Measurements from ENCODE around the gene MAP4K3.
"Not testable (repeated sequence)": the region's sequence is repeated elsewhere in the genome, so short reads cannot be mapped to it uniquely, and the experiment has no call there.

The MAP4K3 gene

DNA sequence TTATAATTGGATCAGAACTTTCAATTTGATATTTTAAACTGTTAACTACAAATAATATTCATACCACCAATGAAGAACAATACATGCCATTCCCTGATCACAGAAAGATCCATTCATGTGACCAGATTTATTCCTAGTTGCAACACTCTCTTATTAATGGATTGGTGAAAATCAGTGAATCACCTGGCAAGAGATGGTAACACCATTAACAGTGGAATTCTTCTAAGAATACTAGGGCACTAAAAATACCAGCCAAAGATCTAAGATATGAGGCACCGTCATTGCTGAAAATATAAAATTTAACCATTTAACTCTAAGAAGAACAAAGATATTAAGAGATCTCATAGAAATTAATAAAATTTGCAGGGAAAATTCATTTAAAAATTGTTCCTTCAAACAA lies 58.1 kb downstream of the MAP4K3 start:
- DNase-seq (ENCODE audit: extremely low read depth in 1 of 2, low read depth in 1 of 2), result no peak

DNA sequence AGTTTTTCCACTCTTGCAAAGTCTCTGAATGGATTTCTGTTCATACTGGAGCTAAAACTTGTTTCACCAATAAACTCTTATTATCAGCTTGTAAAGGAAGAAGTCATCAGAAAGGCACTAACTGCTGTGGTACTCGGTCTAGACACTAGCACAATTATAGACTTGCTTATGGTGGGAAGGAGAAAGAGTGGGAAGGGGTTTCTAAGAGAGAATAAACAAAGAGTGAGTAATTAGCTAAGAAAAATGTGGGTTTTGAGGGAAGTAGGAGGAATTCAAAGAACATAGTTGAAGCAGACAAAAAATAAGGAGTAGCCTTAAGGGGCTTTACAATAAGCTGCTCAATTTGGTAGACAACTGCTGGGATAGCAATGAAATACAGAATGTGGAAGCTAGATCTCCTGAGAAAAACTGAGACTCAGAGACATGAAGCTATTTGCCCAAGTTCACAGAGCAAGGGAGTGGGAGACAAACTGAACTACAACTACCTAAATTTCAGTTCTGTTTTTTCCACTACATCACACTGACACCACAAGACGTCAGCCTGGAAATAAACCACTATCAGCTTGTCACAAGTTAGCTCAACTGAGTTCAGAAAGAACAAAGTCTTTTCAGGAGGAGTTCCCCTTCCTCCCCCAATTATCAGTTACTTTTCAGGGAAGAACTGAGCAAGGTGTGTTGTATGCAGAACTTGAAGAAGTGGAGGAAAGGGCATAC lies 59.7 kb downstream of the MAP4K3 start:
- no peak for DNase-seq (ENCODE audit: extremely low read depth in 1 of 2, low read depth in 1 of 2)

DNA sequence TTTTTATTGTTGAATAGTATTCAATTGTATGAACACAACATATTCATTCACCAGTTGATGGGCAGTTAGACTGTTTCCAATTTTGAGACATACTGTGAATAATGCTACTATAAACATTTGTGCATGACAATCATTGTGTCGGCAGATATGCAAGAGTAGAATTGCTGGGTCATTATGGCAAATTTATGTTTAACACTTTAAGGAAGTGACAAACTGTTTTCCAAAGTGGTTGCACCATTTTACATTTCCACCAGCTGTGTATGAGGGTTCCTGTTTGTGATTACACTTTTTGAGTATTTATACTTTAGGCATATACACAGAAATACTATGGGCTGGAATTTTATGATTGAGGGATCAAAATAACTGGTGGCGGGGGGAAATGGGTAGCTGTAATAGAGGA lies 61.2 kb downstream of the MAP4K3 start:
- no peak for DNase-seq (ENCODE audit: extremely low read depth in 1 of 2, low read depth in 1 of 2)

DNA sequence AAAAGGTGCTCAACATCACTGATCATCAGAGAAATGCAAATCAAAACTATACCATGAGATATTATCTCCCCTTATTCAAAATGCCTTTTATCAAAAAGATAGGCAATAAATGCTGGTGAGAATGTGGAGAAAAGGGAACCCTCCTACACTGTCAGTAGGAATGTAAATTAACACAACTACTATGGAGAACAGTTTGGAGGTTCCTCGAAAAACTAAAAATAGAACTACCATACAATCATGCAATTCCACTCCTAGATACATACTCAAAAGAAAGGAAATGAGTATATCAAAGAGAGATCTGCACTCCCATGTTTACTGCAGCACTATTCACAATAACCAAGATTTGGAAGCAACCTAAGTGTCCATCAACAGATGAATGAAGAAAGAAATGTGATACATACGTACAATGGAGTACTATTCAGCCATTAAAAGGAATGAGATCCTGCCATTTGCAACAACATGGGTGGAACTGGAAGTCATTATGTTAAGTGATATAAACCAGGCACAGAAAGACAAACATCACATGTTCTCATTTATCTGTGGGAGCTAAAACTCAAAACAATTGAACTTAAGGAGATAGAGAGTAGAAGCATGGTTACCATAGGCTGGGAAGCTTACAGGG lies 63.8 kb downstream of the MAP4K3 start:
- no peak for DNase-seq (ENCODE audit: extremely low read depth in 1 of 2, low read depth in 1 of 2)

DNA sequence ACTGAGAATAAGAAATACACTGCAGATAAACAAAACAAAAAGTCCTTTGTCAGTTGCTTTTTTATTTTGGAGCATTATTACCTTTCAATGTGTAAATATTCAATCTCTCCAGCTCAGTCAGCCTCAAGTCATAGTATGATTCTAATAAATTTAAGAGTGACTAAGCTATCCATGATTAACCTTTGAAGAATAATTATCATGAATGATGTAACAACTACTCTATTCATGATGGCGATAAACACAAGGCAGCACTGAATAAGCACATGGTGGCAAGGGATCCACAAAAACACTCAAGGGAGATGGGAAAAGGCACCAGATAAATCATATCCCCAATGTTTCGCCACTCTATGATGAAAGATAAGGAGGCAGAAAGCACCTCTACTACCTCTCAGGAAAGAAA lies 67.0 kb downstream of the MAP4K3 start:
- no peak for DNase-seq (ENCODE audit: extremely low read depth in 1 of 2, low read depth in 1 of 2)

DNA sequence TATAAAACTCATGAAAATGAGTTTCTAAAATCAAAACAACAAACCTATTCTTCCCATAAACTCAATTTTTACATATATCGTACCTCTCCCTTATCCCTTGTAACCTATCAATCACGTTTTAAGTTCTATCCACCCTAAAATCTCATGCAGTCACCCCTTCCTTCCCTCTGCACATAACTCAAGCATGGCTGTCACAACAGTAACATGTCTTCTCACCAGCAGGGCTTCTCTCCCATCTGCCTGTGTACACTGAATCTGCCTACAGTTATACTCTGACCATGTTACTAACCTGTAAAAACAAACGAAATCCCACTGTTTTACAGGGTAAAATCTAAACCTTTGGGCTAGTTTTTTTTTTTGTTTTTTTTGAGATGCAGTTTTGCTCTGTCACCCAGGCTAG lies 68.2 kb downstream of the MAP4K3 start:
- DNase-seq (ENCODE audit: extremely low read depth in 1 of 2, low read depth in 1 of 2), result no peak

DNA sequence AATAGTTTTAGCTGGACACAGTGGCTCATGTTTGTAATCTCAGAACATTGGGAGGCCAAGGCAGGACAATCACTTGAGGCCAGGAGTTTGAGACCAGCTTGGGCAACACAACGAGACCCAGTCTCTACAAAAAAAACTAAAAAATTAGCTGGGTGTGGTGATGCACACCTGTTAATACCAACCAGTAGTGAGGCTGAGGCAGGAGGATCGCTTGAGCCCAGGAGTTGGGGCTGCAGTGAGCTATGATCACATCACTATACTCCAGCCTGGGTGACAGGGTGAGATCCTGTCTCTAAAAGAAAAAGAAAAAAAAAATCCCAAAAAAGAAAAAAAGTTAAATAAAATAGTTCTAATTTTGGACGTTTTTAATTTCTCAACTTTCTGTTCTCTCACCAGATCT lies 68.7 kb downstream of the MAP4K3 start:
- DNase-seq (ENCODE audit: extremely low read depth in 1 of 2, low read depth in 1 of 2), result no peak

DNA sequence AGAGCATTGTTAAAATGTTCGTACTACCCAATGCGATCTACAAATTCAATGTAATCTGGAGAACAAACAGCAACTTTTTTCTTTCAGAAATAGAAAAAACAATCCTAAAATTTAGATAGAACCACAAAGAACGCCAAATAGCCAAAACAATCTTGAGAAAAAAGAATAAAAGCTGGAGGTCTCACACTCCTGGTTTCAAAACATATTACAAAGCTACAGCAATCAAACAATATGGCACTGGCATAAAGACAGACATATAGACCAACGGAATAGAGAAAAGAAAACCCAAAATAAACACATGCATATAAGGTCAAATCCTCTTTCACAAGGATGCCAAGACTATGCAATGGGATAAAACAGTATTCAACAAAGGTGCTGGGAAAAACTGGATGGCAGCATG lies 74.5 kb downstream of the MAP4K3 start:
- DNase-seq (ENCODE audit: extremely low read depth in 1 of 2, low read depth in 1 of 2), result no peak

DNA sequence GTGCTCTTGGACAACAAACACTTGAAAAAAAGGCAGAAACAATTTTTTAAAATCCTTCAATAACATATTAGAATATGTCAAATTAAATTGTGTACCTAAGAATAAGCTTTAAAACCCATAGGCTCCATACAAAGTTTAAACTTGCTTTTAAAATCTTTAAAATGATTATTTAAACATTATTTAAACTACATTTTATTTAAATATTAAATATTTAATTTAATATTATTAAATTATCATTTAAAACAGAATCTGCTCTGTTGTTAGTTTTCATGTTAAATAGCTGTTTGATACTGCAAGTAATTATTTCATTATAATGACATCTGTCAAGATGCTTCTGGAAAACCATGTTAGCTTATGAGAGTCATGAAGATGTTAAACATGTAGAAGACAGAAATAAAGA lies 75.6 kb downstream of the MAP4K3 start:
- no peak for DNase-seq (ENCODE audit: extremely low read depth in 1 of 2, low read depth in 1 of 2)

DNA sequence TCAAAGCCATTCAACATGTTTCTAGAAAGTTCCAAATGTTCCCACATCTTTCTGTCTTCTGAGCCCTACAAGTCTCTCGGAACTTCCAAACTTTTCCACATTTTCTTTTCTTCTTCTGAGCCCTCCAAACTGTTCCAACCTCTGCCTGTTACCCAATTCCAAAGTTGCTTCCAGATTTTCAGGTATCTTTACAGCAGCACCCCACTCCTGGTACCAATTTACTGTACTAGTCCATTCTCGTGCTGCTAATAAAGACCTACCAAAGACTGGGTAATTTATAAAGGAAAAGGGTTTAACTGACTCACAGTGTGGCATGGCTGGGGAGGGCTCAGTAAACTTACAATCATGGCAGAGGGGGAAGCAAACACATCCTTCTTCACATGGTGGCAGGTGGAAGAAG lies 76.7 kb downstream of the MAP4K3 start:
- not testable (repeated sequence) for DNase-seq (ENCODE audit: extremely low read depth in 1 of 2, low read depth in 1 of 2)

DNA sequence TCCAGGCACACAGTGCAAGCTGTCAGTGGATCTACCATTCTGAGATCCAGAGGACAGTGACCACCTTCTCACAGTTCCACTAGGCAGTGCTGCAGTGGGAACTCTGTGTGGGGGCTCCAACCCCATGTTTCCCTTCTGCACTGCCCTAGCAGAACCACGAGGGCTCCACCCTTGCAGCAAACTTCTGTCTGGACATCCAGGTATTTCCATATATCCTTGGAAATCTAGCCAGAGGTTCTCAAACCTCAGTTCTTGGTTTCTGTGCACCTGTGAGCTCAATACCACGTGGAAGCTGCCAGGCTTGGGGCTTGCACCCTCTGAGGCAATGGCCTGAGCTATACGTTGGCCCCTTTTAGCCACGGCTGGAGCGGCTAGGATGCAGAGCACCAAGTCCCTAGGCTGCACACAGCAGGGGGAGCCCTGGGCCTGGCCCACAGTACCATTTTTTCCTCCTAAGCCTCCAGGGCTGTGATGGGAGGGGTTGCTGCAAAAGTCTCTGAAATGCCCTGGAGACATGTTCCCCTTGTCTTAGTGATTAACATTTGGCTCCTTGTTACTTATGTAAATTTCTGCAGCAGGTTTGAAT lies 77.5 kb downstream of the MAP4K3 start:
- no peak for DNase-seq (ENCODE audit: extremely low read depth in 1 of 2, low read depth in 1 of 2)

DNA sequence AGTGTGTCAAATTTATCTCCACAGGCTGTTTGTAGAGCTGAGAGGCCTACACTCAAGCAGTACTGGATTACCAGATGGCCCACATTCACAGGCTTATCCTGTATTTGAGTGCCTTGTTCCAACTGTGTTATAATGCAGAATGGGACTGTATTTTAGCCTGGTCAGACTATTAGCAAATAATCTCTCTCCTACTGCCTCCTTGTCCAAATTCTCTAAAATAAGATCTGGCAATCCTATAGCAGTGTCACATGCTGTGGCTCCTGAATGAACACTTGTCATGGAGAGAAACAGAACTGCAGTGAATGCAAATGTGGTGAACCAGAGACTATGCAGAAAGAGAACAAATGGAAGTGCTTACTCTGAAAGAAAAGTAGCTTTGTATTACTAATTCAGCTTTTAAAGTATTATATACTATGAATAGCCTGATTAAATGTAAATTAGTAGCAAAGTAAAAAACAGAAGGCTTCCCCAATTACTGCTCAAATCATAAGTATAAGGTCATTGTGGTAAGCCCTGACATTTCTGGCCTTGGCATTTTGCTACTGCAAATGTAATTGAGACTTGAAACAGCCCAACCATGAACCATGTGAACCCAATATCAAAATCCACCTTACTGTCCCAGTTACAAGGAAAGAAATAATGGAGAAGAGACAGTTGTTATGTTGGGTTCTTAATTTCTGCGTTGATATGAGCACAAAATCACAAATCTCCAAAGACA lies 80.0 kb downstream of the MAP4K3 start:
- no peak for DNase-seq (ENCODE audit: extremely low read depth in 1 of 2, low read depth in 1 of 2)

DNA sequence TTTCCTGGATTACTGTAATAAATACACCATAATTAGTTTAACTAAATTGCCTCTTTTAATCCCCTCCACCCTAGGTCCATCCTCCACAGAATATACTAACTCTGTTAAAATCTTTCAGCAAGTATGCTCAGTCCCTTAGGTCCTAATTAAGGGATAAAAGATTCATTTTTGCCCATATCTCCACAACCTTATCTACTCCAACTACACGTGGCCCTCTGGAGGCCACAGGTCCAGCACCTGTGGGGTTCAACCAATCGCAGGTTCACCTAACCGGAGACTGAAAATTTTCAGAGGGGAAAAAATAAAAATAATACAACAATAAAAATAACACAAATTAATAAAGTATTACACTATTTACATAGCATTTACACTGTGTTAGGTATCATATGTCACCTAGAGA lies 86.4 kb downstream of the MAP4K3 start:
- DNase-seq (ENCODE audit: extremely low read depth in 1 of 2, low read depth in 1 of 2), result no peak

DNA sequence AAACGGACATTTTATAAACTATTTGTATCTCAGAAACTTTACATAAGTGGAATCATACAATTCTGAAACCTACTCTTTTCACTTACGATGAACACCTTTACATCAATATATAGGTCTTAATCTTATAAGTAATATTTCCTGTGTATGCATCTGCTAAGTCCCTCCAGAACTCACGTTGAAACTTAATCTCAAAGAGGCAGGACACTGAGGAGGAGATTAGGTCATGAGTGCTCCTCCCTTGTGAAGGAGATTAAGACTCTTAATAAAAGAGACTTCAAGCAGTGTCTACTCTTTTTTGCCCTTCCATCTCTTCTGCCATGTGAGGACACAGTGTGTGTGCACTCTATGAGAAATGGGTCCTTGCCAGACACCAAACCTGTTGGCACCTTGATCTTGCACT lies 98.6 kb downstream of the MAP4K3 start:
- no peak for DNase-seq (ENCODE audit: extremely low read depth in 1 of 2, low read depth in 1 of 2)

DNA sequence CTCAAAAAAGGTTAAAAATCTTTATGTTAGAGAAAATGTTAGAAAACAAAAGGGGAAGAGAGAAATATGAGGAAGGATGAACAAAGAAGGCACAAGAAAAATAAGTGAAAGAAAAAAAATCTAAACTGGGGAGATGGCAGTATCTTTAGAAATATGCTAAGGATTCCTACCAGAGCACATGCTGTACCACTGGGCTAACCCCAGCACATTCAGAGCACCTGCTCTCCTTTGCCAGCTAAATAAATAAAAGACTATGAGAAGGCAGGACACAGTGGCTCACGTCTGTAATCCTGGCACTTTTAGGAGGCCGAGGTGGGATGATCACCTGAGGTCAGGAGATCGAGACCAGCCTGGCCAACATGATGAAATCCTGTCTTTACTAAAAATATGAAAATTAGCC lies 101.2 kb downstream of the MAP4K3 start:
- DNase-seq (ENCODE audit: extremely low read depth in 1 of 2, low read depth in 1 of 2), result no peak

DNA sequence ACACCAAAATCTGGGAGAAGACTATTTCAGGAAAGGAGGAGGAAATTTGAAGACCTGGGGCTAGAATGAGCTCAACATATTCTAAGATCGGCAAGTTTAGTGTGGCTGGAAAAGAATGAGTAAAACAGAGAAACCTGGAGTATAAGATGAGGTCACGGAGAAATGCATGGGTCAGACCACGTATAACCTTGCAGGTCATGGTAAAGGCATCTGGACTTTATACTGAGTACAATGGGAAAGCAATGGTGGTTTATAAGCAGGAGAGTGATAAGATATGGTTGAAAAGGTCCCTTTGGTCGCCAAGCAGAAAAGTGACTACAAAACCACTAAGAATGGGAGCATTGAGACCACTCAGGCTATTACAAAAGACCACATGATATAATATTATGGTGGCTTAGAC lies 102.1 kb downstream of the MAP4K3 start:
- DNase-seq (ENCODE audit: extremely low read depth in 1 of 2, low read depth in 1 of 2), result no peak

DNA sequence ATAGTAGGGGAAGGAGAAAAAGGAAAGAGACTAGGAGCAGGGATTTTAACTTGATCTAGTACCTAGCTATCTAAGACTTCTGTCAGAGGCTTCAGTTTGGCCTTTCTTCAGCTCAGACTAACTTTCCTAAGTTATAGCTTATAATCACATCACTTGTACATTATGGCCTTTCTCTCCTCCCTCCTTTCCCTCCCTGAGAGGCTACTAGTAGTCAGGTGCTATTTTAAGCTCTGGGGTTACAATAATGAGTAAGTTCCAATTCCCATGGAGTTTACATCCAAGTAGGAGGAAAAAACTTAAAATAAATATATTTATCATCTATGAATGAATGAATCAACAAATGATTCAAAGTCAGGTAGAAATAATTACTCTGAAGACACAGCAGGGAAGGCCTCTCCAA lies 102.6 kb downstream of the MAP4K3 start:
- DNase-seq (ENCODE audit: extremely low read depth in 1 of 2, low read depth in 1 of 2), result no peak

DNA sequence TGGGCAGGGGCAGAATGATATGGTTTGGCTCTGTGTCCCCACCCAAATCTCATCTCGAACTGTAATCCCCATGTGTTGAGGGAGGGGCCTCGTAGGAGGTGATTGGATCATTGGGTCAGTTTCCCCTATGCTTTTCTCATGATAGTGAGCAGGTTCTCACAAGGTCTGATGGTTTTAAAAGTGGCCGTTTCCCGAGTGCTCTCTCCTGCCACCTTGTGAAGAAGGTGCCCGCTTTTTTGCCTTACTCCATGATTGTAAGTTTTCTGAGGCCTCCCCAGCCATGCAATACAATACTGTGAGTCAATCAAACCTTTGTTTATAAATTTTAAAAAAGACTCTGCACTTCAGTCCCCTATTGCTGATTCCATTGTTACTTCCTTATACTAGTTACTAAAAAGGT lies 110.4 kb downstream of the MAP4K3 start:
- no peak for DNase-seq (ENCODE audit: extremely low read depth in 1 of 2, low read depth in 1 of 2)

DNA sequence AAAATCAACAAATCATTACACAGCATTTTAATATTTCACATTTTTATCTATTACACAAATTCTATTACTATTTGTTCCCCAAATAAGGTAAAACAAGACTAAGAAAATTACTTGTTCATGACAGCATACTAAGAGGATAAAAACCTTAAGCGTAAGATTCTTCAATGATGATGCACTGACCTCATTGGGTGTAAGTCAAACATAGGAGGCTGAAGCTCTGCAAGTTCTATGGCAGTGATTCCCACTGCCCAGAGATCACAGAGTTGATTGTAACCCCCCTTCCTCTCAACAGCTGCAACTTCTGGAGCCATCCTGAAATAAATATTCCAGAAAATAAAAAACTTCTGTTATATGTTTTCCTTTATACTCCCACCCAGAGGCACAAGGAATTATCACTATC lies 111.1 kb downstream of the MAP4K3 start:
- DNase-seq (ENCODE audit: extremely low read depth in 1 of 2, low read depth in 1 of 2), result no peak

DNA sequence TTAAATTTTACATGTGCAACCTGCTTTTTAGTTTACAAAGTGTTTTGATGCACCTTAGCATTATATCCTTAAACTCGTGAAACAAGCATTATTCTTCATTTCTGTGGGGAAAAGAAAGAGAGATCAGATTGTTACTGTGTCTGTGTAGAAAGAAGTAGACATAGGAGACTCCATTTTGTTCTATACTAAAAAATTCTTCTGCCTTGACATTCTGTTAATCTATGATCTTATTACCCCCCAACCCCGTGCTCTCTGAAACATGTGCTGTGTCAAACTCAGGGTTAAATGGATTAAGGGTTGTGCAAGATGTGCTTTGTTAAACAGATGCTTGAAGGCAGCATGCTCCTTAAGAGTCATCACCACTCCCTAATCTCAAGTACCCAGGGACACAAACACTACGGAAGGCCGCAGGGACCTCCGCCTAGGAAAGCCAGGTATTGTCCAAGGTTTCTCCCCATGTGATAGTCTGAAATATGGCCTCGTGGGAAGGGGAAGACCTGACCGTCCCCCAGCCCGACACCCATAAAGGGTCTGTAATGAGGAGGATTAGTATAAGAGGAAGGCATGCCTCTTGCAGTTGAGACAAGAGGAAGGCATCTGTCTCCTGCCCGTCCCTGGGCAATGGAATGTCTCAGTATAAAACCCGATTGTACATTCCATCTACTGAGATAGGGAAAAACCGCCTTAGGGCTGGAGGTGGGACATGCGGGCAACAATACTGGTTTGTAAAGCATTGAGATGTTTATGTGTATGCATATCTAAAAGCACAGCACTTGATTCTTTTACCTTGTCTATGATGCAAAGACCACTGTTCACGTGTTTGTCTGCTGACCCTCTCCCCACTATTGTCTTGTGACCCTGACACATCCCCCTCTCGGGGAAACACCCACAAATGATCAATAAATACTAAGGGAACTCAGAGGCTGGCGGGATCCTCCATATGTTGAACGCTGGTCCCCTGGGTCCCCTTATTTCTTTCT lies 115.7 kb downstream of the MAP4K3 start:
- DNase-seq (ENCODE audit: extremely low read depth in 1 of 2, low read depth in 1 of 2), result not testable (repeated sequence)

DNA sequence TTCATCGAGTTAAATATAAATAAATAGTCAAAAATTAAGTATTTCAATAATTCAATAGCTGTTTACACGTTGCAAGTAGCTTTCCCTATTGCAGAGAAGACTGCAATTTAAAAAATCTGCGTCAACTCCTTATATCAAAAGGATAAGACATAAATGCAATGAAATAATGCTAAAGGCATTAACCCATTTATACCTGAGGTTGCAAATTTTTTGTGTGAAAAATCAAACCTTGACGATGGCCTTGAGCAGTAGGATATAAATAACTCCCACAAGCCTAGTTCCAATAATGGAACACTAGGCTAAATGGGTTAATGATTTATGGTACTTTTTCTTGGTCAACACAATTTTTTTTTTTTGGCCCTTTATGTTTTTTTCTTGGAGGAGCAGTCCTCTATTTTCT lies 116.9 kb downstream of the MAP4K3 start:
- DNase-seq (ENCODE audit: extremely low read depth in 1 of 2, low read depth in 1 of 2), result no peak
